ENCODE data around the gene AUNIP.

The AUNIP gene

GRCh38 chr1:25897754-25898153, 38.5 kb upstream of the AUNIP start:
- no peak for TF ChIP-seq CTCF (IDR thresholded peaks at IDR 0.05; ENCODE audit: low read depth, low read length, missing control alignments)
- no peak for DNase-seq (ENCODE audit: low read depth)
- no peak overlapping the region for H3K4me3 ChIP-seq (ENCODE audit: low read depth, low read length)

GRCh38 chr1:25896266-25896665, 37.0 kb upstream of the AUNIP start:
- no peak for TF ChIP-seq CTCF (IDR thresholded peaks at IDR 0.05; ENCODE audit: low read depth, low read length, missing control alignments)
- DNase-seq (ENCODE audit: low read depth): no peak

GRCh38 chr1:25895365-25895990, 36.2 kb upstream of the AUNIP start:
- peak; percentile 59 for DNase-seq (ENCODE audit: low read depth)
- peak; percentile 97 for TF ChIP-seq CTCF (IDR thresholded peaks at IDR 0.05; ENCODE audit: low read depth, low read length, missing control alignments)
- H3K4me3 ChIP-seq (ENCODE audit: low read depth, low read length): no peak overlapping the region

More at GRCh38 chr1:25896266-25896665, 37.0 kb upstream of the AUNIP start:
- no peak overlapping the region for H3K4me3 ChIP-seq (ENCODE audit: low read depth, low read length)

- TF ChIP-seq CTCF (IDR thresholded peaks at IDR 0.05; ENCODE audit: low read depth, low read length, missing control alignments): no peak
- no peak overlapping the region for H3K4me3 ChIP-seq (ENCODE audit: low read depth, low read length)
- no peak for DNase-seq (ENCODE audit: low read depth)
Observed at GRCh38 chr1:25893116-25893515, 33.9 kb upstream of the AUNIP start.

- no peak overlapping the region for H3K4me3 ChIP-seq (ENCODE audit: low read depth, low read length)
- DNase-seq (ENCODE audit: low read depth): no peak
- TF ChIP-seq CTCF (IDR thresholded peaks at IDR 0.05; ENCODE audit: low read depth, low read length, missing control alignments): no peak
Observed at GRCh38 chr1:25891606-25892005, 32.3 kb upstream of the AUNIP start.

- H3K4me3 ChIP-seq (ENCODE audit: low read depth, low read length): no peak overlapping the region
- no peak for DNase-seq (ENCODE audit: low read depth)
- TF ChIP-seq CTCF (IDR thresholded peaks at IDR 0.05; ENCODE audit: low read depth, low read length, missing control alignments): no peak
Observed at GRCh38 chr1:25890239-25891034, 31.2 kb upstream of the AUNIP start.
